GM18502 (cell line): ENCODE data around the gene INS.
"Not testable (repeated sequence)": the region's sequence is repeated elsewhere in the genome, so short reads cannot be mapped to it uniquely, and the experiment has no call there.

Experiments used
- ATAC-seq: cut with Tn5 transposase; IDR thresholded peaks from one replicate; pipeline ENCODE4 v1.9.1; 2021; ENCODE audit warnings: mild to moderate bottlenecking; ENCODE audit not compliant: unreplicated experiment, poor library complexity

The INS gene

DNA sequence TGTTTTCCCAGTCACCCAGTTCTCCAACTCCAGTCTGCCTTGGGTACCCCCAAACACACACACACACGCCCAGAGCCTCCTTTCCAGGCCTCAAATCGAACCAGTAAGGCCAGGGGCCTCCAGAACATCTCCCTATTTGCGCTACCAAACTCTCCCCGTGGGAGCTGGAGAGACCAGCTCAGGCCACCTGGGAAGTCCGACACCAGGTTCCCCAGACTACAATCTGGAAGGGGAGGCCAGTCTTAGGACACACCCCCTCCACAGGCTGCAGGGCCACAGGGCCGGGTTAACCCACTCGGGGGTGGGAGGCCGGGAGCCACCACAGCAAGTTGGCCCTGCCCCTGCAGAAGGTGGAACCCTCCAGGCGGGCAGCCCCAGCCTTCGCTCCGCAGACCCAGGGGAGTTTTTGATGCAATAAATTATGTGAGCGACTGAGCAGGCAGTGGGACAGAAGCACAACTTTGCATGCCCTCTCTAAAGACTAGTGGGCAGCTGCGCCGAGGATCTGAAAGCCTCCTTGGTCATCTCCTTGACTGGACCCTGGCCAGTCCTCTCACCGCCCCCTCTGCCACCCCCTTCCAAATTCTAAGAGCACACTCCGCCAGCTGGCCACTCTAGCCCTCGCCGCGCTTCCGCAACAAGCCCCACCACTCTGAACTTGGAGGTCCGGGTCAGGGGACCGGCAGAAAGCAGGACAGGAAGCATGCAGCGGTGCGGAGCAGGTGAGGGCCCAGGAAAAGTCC lies 24.6 kb downstream of the INS start:
- no peak for ATAC-seq

DNA sequence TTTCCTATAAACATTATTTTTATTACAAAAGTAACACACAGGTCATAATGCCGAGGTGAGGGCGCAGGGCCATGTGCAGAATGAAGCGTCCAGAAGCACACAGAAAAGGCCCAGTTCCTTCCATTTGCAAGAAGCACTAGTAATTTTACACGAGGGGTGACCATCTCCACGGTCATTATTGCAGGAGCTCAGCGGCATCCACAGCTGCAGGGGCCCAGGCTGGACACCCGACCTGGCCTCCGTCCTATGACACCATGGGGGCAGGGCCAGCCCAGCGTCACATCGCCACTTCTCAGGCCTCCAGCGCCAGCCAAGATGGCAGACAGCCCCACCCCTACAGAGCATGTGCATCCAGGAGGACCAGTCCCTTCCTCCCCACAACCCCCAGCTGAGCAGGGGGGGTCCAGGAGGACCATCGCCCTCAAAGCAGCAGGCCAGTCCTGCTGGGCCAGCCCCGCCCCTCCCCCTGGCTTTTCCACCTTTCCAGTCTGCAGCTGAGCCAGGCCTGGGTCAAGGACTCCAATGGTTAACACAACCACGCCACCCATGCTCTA lies 25.3 kb downstream of the INS start:
- no peak for ATAC-seq

DNA sequence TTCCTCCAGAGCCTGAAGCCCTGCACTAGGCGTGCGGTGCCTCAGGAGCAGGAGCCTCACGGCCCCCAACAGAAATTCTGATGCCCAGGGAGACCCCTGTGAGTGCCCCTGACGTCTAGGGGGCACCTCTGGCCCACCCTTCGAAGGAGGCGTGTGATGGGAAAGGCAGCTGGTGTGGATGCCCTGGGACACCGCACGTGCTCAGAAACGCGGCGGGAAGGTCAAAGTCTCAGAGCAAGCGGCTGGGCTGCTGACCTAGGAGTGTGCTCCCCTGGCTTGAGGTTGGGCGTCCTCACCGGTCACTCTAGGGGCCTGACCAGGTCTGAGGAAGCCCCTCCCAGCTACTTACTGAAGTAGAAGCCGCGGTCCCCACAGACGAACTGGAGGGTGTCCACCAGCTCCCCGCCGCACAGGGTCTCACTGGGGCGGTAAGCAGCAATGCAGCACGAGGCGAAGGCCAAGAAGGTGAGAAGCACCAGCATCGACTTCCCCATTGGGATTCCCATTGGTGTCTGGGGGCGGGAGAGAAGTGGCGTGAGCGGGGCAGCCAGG lies 25.9 kb downstream of the INS start:
- no peak for ATAC-seq

DNA sequence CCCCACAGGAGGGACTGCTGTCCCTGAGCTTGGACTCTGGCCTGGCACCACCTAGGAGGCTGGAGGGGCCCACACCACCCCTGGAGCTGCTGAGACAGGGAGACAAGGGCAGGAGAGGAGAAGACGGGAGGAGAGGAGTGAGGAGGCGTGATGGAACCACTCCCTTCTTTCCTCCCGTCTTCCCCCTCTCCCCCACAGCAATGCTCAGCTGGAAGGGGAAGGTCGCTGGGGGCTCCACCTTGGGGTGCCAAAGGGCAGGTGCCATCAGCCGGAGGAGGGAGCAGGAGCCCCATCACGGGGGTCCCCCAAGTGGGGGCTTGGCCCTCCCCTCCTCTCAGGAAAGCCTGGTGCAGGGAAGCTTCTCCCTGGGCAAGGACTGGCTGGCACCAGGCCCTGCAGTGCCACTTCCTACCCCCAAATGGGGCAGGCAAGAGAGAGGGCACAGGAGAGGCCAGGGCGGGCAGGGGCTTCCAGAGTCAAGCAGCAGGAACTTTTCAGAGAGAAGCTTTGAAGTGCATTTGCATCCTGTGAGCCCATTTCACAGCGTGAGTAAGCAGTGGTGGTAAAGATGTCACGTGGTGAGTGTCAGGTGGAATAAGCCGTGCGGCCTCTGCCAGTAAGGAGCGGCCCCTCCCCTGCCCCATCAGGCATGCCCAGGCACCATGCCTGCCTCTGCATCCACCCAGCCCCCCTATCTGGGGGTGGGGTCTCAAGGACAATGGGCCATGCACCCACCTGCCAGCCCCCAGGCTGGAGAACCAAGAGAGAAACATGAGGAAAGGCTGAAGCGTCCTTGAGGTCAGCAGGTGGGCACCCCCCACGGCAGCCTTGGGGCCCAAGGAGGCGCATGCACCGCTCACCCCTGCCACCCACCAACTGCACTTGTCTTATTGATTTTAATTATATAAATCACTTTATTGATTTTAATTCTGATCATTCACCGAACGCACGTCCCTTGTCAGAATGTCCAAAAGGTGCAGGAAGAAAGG lies 26.7 kb downstream of the INS start:
- ATAC-seq: no peak

DNA sequence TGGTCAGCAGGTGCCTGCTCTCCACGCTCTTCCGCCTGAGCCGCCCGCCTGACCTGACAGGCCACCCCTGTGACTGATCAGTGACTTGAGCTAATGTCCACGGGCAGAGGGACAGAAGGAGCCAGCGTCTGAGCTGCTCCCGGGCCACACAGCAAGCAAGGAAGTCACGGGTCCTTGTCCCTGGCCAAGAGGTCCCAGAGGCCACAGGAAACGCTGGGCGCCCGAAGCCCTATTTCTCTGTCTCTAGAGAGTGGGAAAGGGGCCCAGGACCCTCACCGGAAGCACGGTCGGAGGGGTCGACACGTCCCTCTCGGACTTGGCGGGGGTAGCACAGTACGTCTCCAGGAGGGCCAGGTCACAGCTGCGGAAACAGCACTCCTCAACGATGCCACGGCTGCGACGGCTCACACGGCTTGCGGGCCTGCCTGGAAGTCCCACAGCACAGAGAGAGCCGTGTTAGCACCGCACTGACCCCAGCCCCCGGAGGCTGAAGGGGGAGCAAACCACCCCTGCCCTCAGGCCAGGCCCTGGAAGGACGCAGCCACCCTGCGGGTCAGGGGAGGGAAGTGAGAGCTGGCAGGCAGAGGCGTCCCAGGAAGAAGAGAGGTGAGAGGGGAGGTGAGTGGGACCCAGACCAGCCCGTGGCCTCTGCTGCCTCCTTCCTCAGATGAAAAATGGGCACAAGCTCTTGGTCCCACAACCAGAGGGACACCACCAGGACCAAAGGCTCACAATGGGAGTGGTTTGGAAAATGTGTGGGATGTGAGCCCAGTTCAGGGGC lies 27.6 kb downstream of the INS start:
- ATAC-seq: no peak

DNA sequence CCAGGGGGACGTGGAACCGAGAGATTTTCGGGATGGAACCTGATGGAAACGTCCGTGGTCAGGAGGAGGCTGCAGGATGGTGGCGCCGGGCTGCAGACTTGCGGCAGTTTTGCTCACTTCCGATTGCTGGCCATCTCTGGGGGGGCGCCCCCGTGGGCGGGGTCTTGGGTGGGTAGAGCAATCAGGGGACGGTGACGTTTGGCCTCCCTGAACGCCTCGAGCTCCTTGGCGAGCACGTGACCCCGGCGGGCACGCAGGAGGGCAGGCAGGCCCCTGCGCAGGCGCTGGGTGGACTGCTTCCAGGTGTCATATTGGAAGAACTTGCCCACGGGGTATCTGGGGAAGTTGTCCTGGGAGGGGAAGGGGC lies 28.2 kb downstream of the INS start:
- no peak for ATAC-seq

GRCh38 chr11:2132246-2132645 lies 28.8 kb downstream of the INS start:
- no peak for ATAC-seq

DNA sequence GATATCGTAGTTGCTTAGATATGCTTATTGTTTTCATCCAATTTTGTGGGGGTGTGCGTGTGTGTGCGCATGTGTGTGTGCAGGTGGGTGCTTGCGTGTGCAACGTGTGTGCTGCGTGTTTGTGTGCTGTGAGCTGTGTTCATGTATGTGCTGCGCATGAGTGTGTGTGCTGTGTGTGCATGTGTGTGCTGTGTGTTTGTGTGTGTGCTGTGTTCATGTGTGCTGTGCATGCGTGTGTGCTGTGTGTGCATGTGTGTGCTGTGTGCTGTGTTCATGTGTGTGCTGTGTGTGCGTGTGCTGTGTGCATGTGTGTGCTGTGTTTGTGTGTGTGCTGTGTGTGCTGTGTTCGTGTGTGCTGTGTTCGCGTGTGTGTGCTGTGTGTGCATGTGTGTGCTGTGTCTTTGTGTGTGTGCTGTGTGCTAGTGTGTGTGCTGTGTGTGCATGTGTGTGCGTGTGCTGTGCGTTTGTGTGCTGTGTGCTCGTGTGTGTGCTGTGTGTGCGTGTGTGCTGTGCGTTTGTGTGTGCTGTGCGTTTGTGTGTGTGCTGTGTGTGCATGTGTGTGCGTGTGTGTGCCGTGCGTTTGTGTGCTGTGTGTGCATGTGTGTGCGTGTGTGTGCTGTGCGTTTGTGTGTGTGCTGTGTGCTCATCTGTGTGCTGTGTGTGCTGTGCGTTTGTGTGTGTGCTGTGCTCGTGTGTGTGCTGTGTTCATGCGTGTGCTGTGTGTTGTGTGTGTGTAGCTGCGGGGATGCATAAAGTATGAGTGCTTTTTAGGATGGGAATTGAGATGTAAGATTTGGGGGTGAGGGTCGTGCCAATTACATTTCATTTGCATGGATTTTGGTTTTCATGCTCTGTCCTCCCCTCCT lies 29.4 kb downstream of the INS start:
- ATAC-seq: no peak

GRCh38 chr11:2130881-2131352 lies 30.1 kb downstream of the INS start:
- ATAC-seq: no peak

GRCh38 chr11:2129699-2130366 lies 31.2 kb downstream of the INS start:
- no peak for ATAC-seq

GRCh38 chr11:2129308-2129698 lies 31.7 kb downstream of the INS start:
- ATAC-seq: no peak

GRCh38 chr11:2128511-2129307 lies 32.3 kb downstream of the INS start:
- ATAC-seq: no peak

DNA sequence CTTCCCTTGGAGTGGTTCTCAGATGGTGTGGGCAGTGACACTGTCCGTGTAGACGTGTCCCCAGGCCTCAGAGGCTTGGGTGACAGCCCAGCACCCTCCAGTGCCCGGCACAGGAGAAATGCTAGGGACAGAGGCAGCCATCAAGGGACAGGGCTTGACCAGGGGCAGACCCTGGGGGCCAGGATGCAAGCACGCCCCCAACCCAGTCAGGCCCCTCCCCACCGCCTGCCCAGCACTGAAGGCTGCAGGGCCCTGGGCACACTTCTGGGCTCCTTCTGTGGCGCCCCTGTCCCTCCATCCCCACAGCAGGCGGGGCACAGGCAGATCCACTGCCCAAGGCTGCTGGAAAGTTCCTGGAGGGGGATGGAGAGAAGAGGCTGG lies 32.9 kb downstream of the INS start:
- ATAC-seq: no peak

GRCh38 chr11:2127482-2128129 lies 33.4 kb downstream of the INS start:
- no peak for ATAC-seq

GRCh38 chr11:2126520-2127085 lies 34.4 kb downstream of the INS start:
- ATAC-seq: no peak

DNA sequence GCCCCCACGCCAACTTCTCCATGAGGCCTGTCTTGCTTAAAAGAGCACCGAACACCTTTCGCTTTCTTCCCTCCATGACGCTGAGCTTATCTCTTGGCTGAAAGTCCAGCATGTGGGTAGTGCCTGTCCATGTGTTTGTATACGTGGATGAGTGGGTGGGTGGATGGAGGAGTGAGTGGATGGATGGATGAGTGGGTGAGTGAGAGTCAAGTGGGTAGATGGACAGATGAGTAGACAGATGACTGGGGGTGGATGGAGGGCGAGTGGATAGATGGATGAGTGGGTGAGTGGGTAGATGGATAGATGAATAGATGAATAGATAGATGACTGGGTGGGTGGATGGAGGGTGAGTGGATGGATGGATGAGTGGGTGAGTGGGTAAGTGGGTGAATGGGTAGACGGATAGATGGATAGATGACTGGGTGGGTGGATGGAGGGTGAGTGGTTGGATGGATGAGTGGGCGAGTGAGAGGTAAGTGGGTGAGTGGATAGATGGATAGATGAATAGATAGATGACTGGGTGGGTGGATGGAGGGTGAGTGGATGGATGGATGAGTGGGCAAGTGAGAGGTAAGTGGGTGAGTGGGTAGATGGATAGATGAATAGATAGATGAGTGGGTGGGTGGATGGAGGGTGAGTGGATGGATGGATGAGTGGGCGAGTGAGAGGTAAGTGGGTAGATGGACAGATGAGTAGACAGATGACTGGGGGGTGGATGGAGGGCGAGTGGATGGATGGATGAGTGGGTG lies 36.1 kb downstream of the INS start:
- ATAC-seq: not testable (repeated sequence)
